Gastrocnemius medialis (tissue), 4 donors: ENCODE results near the gene TMEM164. TPM values are rescaled to one million over a fixed set of nuclear protein-coding genes. Genes with fewer than 3 reads are reported as not detected.

Experiments used
- ATAC-seq, 2 donors: fragments of 150-250 bp; one replicate each; pipeline ENCODE4 v1.9.1; 2016
- DNase-seq, 2 donors: peaks; one replicate each; pipeline ENCODE4 v3.0.0-alpha.2; 2019
- H3K27ac ChIP-seq, 4 donors: fragments of 200-600 bp; sonication (generic); 1 replicate in 1 of 4; 2 replicates in 3 of 4; pipeline ENCODE4 v1.5.1; 2016 to 2018; ENCODE audit warnings: mild to moderate bottlenecking in 2 of 4, moderate library complexity in 1 of 4
- H3K27me3 ChIP-seq, 3 donors: fragments of 200-600 bp; sonication (generic) in 2 of 3; 1 replicate in 1 of 3; 2 replicates in 2 of 3; pipeline versions ENCODE4 v1.5.1 to v1.6.0; 2016 to 2019; ENCODE audit warnings: mild to moderate bottlenecking in 1 of 3, moderate library complexity in 1 of 3
- H3K36me3 ChIP-seq, 2 donors: fragments of 200-600 bp; sonication (generic) in 1 of 2; one replicate each; pipeline ENCODE4 v1.5.1; 2017 to 2018
- H3K4me1 ChIP-seq, 2 donors: fragments of 200-600 bp; sonication (generic) in 1 of 2; one replicate each; pipeline ENCODE4 v1.5.1; 2016 to 2017; ENCODE audit warnings: mild to moderate bottlenecking in 2 of 2
- H3K4me3 ChIP-seq, 4 donors: fragments of 200-600 bp; sonication (generic) in 3 of 4; 1 replicate in 1 of 4; 2 replicates in 3 of 4; pipeline ENCODE4 v1.5.1; 2016 to 2019; ENCODE audit warnings: mild to moderate bottlenecking in 2 of 4
- H3K9me3 ChIP-seq, 3 donors: fragments of 200-600 bp; sonication (generic) in 2 of 3; 1 replicate in 1 of 3; 2 replicates in 2 of 3; pipeline ENCODE4 v1.5.1; 2016 to 2019
- CTCF ChIP-seq, 5 experiments: fragments of 450-650 bp in 3 of 5; fragments of 200-600 bp in 2 of 5; sonication (generic) in 2 of 5; IDR thresholded peaks in 4 of 5; conservative IDR thresholded peaks in 1 of 5; 1 replicate in 4 of 5; 2 replicates in 1 of 5; pipeline ENCODE4 v1.5.1; 2016 to 2019; ENCODE audit warnings: antibody characterized with exemption in 5 of 5, mild to moderate bottlenecking in 3 of 5, moderate library complexity in 3 of 5
- POLR2A ChIP-seq, 2 donors: fragments of 450-650 bp; IDR thresholded peaks; one replicate each; pipeline ENCODE4 v1.6.1; 2017; ENCODE audit warnings: antibody characterized with exemption in 2 of 2, mild to moderate bottlenecking in 2 of 2, moderate library complexity in 2 of 2
- in situ Hi-C, 4 donors: fragments of 200-750 bp; cut with MboI; loops; one replicate each; pipeline versions ENCODE4 v1.15.0 to v1.8.0; 2017; ENCODE audit warnings: low sequenced_read_pairs in 4 of 4
- intact Hi-C: fragments of 100-400 bp; cut with DNase I; formaldehyde crosslinking; loops from one replicate; pipeline ENCODE4 v1.15.1; 2023; ENCODE audit warnings: low total_unique reads
- total RNA-seq, 4 donors: library from RNA; depleted of rRNA; stranded (reverse); fragments of >200 nt; gene quantifications; one replicate each; pipeline versions ENCODE4 v1.1.0 to v1.2.3, GENCODE V29; 2016

The TMEM164 gene
- total RNA-seq, 4 donors from 2014 or later: 40.1 to 61.2 (median 47.3) TPM

DNA sequence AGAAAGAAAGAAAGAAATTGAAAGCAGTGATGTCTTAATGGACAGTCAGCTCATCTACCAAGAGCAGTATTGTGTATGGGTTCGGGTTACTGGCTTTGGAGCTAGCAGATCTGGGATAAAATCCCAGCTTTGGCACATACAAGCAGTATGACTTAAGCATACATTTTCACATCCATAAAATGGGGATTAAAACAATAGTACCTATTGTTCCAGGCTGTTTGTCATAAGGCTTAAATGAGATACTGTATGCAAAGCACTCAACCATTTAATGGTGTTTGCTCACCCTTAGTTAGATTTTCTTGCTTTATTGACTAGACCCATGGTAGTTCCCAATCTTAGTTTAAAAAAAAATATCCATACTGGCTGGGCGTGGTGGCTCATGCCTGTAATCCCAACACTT, 7.8 kb upstream of the TMEM164 start:
- no peak for ATAC-seq
- in situ Hi-C loops (no loop called here), intact Hi-C loops (loop anchor here (5.0 kb wide), 1 partner anchor 38 kb away; no protein-coding TSS in a partner anchor)
- no peaks in the 10 kb centered on the region for H3K27me3 ChIP-seq
- H3K36me3 ChIP-seq: no peaks in the 10 kb centered on the region
- H3K4me1 ChIP-seq: peaks cover 0 to 4% of the 10 kb centered on the region in 2 donors
- no peaks in the 10 kb centered on the region for H3K9me3 ChIP-seq
- no peak overlapping the region for H3K4me3 ChIP-seq
- TF ChIP-seq POLR2A (IDR thresholded peaks at IDR 0.05): no peak
- TF ChIP-seq CTCF (IDR thresholded peaks at IDR 0.05 in 4 of 5, conservative IDR thresholded peaks at IDR 0.05 in 1 of 5): no peak
- no peak for DNase-seq
- H3K27ac ChIP-seq: no peak overlapping the region

- Histone ChIP-seq H3K27me3 (no peaks in the 10 kb centered on the region), H3K4me3 (no peak overlapping the region), H3K9me3 (no peaks in the 10 kb centered on the region), H3K4me1 (no peaks in the 10 kb centered on the region), H3K36me3 (no peaks in the 10 kb centered on the region), H3K27ac (no peak overlapping the region)
- DNase-seq (no peak), ATAC-seq (no peak)
- no peak for TF ChIP-seq CTCF (IDR thresholded peaks at IDR 0.05 in 4 of 5, conservative IDR thresholded peaks at IDR 0.05 in 1 of 5)
- no peak for TF ChIP-seq POLR2A (IDR thresholded peaks at IDR 0.05)
- intact Hi-C loops (loop anchor here (5.0 kb wide), 1 partner anchor 41 kb away; no protein-coding TSS in a partner anchor), in situ Hi-C loops (no loop called here)
Measured at GRCh38 chrX:109997786-109998452, 5.0 kb upstream of the TMEM164 start.

DNA sequence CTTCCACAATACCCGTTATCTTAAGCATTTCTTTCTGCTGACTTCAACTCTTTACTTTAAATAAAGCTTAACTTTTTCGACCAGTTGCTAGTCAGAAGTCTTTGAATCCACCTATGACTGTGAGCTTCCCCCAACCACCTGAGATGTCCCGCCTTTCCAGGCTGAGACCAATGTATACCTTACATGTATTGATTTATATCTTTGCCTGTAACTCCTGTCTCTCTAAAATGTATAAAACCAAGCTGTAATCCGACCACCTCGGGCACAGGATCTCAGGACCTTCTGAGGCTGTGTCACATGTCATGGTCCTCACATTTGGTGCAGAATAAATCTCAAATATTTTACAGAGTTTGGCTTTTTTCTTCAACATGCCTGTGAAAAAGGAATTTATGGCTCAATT, 2.9 kb upstream of the TMEM164 start:
- Histone ChIP-seq H3K4me3 (no peak overlapping the region), H3K9me3 (no peaks in the 10 kb centered on the region), H3K4me1 (peaks cover 0 to 4% of the 10 kb centered on the region in 2 donors), H3K36me3 (no peaks in the 10 kb centered on the region), H3K27me3 (no peaks in the 10 kb centered on the region), H3K27ac (no peak overlapping the region)
- in situ Hi-C loops (no loop called here), intact Hi-C loops (loop anchor here (5.0 kb wide), 5 partner anchors 43 to 397 kb away; partner anchors contain the start of gene ACSL4)
- TF ChIP-seq POLR2A (IDR thresholded peaks at IDR 0.05) (no peak), CTCF (IDR thresholded peaks at IDR 0.05 in 4 of 5, conservative IDR thresholded peaks at IDR 0.05 in 1 of 5) (no peak)
- ATAC-seq (no peak), DNase-seq (no peak)

DNA sequence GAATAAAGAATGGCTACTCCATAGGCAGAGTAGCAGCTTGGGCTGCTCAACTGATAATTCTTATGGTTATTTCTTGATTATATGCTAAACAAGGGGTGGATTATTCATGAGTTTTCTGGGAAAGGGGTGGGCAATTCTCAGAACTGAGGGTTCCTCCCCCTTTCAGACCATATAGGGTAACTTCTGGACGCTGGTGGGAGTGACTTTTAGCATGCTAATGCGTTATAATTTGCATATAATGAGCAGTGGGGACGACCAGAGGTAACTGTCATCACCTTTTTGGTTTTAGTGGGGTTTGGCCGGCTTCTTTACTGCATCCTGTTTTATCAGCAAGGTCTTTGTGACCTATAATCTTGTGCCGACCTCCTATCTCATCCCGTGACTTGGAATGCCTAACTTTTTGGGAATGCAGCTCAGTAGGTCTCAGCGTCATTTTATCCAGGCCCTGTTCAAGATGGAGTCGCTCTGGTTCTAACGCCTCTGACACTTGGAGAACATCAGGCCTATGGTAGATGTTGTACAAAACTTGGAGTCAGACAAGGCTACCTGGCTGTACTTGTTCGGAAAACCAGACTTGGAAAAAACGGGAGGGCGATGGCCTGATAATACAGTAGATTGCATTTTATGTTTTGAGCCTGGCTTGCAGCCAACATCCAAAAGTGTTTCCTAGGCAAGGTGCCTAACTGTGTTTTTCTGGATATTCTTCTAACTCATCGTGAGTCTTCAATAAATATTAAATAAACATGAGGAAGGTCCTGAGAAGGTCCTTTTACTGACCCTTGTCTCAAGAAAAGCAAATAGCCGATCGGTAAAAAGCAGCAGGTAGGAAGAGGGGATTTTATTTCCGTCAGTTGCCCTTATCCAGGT, 1.8 kb upstream of the TMEM164 start:
- Histone ChIP-seq H3K4me3 (no peak overlapping the region), H3K4me1 (peaks cover 7% of the 10 kb centered on the region in 2 donors)
- in situ Hi-C loops: no loop called here

More for the DNA sequence above, 1.8 kb upstream of the TMEM164 start:
- H3K27me3 ChIP-seq: no peaks in the 10 kb centered on the region
- no peaks in the 10 kb centered on the region for H3K36me3 ChIP-seq
- intact Hi-C loops: loop anchor here (5.0 kb wide), 4 partner anchors 126 to 396 kb away; partner anchors contain the start of gene ACSL4
- TF ChIP-seq POLR2A (IDR thresholded peaks at IDR 0.05) (no peak), CTCF (IDR thresholded peaks at IDR 0.05 in 4 of 5, conservative IDR thresholded peaks at IDR 0.05 in 1 of 5) (no peak)
- no peak for DNase-seq
- peak overlapping the region; percentile 88 to 92 (median 91) for H3K27ac ChIP-seq
- H3K9me3 ChIP-seq: no peaks in the 10 kb centered on the region
- no peak for ATAC-seq
